GM21786 (cell line): Measurements from ENCODE around the gene CLIC2.
A peak's percentile ranks its signal among the peaks of the same experiment; 100 is the strongest.
"Not testable (repeated sequence)": the region's sequence is repeated elsewhere in the genome, so short reads cannot be mapped to it uniquely, and the experiment has no call there.

Experiments
- ATAC-seq: cut with Tn5 transposase; IDR thresholded peaks from one replicate; pipeline ENCODE4 v1.9.1; 2021; ENCODE audit not compliant: unreplicated experiment

The CLIC2 gene

DNA sequence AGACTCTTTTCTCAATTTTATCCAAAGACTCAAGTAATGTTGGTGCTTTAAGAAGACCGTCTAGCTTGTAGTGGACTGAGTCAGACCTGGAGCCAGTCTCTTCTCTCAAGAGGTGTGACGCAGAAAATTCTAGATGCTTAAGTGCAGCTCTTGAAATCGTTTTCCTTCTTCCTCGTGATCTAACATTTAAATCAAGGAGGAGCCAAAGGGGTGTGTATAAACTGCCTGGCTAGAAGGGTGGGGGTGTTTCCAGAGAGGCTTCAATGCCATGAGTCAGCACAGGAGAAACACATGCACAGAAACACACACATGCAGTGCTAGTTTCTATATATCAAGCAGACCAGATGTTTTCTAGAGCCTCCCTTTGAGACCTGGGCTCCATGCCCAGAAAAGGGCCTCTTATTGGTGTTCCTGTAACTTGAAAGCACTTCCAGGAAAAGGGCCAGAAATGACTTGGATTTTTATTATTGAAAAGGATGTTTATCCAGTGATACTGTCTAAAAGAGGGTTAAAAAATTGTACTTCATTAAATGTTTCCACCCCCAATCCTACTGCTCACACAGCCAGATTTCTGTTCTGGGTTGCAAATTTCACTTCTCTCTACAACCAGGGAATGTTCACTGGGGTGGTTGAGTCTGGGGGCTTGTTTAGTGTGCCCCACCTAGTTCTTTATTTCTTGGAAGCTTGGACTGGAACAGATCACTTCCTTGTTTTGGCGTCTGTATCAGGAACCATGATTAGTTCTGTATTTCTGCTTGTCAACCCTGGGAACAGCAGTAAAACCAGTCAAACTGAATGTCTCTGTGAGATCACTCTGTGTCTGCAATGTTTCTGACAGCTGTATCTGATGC, at the start of gene CLIC2:
CLIC2 (minus strand) TSS at position 129 of the 851 bp plus-strand sequence. CDS start 187 bp downstream, outside the sequence.
- ATAC-seq, result peak; percentile 69

DNA sequence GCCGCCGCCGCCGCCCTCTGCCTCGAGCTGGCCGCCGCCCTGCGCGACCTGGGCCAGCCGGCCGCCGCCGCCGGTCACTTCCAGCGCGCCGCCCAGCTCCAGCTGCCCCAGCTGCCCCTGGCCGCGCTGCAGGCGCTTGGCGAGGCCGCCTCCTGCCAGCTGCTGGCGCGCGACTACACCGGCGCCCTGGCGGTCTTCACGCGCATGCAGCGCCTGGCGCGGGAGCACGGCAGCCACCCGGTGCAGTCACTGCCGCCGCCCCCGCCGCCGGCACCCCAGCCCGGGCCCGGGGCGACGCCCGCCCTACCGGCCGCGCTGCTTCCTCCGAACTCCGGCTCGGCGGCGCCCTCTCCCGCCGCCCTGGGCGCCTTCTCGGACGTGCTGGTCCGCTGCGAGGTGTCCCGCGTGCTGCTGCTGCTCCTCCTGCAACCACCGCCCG, 48.1 kb upstream of the CLIC2 start:
- peak; percentile 50 for ATAC-seq

DNA sequence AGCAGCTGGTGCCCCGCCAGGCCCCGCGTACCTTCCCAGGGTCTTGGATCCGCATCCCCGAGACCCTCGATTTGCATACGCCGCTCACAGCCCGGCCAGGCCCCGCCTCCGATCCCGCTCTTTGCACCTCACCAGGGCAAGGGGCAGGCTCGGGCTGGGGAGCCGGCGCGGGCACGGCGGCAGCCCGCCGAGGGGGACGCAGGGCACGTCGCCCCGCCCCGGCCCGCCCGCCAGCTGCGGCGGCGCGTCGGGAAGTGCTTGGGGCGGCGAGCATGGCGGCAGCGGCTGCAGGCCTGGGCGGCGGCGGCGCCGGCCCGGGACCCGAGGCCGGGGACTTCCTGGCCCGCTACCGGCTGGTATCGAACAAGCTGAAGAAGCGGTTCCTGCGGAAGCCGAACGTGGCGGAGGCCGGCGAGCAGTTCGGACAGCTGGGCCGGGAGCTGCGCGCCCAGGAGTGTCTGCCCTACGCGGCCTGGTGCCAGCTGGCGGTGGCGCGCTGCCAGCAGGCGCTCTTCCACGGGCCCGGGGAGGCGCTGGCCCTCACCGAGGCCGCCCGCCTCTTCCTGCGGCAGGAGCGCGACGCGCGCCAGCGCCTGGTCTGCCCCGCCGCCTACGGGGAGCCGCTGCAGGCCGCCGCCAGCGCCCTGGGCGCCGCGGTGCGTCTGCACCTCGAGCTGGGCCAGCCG, 47.6 kb upstream of the CLIC2 start, which contains the start of gene F8A2:
F8A2 (plus strand) TSS at position 253 of the 686 bp plus-strand sequence; CDS start at position 273, 20 bp downstream.
- peak; percentile 78 for ATAC-seq

DNA sequence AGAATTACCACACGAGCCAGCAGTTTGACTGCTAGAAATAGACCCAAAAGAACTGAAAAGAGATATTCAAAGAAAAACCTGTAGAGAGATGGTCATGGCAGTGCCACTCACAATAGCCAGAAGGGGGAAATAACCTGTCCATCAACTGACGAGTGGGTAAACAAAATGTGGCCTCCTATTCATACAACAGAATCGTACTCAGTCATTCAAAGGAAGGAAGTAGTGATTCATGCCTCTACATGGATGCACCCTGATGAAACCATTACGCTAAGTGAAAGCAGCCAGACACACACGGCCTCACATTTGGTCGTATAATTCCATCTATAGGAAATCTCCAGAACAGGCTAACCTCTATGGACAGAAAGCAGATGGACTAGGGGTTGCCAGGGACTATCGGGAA, 45.4 kb upstream of the CLIC2 start:
- not testable (repeated sequence) for ATAC-seq

DNA sequence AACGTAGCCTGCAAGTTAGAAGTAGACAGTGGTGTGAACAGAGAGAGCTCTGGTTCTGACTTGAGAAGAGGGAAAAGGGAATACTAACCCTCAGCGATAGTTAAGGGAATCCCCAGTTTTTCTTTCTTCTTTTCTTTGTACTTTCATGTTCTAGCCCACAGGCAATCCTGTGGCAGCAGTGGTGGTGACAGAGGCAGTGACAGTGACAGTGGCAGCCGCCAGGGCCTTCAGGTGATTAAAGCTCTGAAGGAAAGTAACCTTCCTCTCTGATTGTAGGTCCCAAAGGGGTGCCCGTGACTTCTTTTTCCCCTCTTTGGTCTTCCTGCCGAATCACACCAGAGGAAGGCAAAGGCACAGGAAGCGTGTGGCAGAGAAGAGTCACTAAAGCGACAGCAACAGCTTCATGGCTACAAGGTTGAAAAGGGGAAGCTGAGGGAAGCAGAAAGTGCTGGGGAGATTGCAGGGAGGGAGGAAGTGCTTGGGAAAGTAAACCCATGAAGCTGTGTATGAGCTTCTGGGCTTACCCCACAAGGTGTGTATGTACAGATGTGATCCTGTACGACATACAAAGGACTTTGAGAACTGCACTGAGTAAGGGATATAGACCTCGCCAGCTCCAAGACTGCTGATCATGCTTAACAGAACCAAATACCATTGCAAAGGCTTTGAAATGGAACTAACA, 39.5 kb upstream of the CLIC2 start:
- ATAC-seq, result peak; percentile 63

DNA sequence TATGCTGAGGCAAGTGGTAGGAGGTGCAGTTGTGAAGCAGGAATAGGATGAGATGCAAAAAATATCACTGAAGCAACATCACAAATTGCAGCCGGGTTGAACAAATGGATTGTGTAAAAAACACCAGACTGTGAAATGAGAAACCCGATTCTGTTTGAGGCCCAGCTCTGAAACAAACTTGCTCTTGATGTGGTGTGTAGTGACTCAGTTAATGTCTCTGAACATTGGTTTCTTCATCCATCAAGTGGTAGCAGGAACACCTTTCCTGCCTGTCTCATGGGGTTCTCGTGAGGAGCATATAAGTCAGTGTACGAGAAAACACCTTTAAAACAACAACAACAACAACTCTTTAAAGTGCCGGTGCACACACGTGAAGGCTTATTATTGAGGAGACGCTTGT, 29.3 kb upstream of the CLIC2 start:
- ATAC-seq, result not testable (repeated sequence)

DNA sequence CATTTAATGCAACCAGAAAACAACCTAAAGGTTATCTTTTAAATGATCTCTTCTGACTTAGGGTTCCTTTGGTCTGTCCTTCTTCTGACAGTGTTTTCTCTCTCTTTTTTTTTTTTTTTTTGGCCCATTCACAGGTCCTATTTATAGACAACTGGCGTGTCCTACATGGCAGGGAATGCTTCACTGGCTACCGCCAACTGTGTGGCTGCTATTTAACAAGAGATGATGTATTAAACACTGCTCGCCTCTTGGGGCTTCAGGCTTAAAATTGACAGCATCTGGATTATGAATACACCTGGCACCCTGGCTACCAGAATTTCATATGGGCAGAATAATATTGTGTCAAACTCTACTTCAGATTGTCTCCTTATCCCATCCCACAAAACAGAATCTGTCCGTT, 15.0 kb upstream of the CLIC2 start:
- not testable (repeated sequence) for ATAC-seq

DNA sequence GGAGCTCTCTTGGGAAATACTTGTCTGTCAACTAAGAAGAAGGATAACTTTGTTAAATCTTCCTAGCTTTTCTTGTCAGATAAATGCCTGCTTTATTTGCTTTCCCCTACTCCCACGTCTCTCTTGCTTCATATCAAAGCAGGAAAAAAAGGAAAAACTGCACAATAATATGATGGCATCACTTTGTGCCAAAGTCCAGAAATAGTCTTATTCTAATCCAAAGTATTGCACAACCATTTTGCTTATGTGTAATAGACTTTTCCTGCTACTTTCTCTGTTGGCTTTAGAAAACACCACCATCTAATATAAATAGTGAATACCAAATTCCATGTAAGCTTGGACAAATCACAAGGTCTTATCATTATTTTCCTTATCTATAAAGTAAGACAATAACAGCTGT, 11.3 kb upstream of the CLIC2 start:
- ATAC-seq, result not testable (repeated sequence)

DNA sequence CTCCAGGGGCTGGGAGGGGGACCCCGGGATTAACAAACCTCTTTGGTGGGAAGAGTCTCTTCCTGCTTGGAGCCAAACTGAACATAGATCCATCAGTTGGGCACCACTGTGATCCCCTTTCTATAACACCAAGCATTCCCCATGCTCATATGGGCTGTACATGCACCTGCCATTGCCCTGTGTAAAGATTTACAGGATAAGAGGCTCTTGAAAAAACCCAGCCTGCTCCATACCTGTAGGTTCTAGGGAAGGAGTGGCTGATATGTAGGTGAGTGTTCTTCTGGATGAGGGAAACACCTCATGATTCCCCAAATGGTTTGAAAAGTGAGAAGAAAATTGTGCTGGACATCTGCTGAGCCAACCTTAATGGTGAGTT, 911 bp upstream of the CLIC2 start:
- ATAC-seq, result not testable (repeated sequence)

DNA sequence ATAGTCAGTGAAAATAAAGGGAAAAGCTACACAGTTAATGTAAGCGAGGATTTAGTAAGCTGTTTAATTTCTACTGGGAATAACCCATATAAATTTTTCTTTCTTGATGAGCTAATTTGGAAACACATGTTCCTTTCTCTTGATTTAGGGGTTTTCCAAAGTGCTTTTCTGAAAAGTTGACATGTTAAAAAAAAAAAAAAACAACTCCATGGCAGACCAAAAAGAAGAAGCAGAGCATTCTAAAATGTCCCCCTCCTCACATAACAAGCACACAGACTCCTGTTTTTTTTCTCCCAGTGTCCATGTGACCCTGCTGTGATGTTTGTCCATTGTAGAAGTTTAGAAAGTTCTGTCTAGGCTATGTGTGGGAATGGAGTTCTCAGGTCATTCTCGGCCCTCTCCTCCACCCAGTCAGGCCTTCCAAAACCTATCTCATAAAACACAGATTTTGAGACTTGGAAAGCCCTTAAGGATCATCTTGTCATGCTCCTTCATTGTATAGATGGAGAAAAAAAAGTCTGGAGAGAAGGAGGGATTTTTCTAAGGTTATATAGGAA, 792 bp downstream of the CLIC2 start:
- no peak for ATAC-seq

DNA sequence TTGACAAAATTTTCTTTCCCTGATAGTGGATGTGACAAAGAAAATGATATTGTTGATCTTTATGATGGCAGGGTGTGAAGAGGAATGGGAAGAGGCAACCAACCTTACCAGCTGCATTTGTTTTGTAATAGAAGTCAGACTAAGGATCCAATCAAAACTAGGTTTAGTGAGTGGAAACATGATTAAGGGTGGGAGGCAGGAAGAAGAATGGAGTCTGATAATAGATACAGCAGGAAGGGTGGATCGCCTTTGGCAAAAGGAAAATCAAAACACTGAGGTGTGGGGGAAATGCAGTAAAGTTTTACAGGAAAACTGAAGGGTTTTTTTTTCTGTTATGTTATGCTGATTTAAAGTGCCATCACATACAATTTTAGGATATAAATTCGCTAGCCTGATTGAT, 3.4 kb downstream of the CLIC2 start:
- no peak for ATAC-seq

DNA sequence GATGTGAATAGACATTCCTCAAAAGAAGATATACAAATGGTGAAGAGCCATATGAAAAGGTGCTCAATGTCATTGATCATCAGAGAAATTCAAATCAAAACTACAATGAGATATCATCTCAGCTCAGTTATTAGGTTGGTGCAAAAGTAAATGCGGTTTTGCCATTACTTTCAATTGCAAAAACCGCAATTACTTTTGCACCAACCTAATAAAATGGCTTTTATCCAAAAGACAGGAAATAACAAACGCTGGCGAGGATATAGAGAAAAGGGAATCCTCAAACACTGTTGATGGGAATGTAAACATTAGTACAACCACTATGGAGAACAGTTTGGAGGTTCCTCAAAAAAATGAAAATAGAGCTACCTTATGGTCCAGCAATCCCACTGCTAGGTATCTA, 5.1 kb downstream of the CLIC2 start:
- ATAC-seq, result no peak

DNA sequence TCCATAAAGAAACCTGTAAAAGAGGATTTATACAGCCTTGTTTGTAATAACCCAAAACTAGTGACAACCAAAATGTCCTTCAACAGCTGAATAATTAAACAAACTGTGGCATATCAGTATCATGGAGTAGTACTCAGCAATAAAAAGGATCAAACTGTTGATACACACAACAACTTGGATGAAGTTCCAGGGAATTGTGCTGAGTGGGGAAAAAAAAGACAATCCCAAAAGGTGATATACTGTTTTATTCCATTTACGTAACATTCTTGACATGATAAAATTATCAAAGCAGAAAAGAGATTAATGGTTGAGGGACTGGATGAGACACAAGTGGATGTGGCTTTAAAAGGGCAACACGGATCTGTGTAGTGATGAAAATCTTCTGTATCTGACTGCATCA, 7.8 kb downstream of the CLIC2 start:
- no peak for ATAC-seq

DNA sequence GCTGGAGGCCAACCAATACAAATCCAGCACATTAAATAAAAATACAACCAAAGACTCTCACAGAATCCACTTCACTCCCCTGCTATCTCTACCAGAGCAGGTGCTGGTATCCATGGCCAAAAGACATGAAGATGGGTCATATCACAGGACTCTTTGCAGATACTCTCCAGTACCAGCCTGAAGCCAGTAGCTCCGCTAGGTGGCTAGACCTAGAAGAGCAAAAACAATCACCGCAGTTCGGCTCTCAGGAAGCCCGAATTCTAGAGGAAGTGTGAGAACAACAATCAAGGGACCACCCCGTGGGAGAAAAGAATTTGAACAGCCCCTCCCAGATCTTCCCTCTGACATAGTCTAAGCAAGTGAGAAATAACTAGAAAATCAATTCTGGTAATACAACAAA, 20.2 kb downstream of the CLIC2 start:
- ATAC-seq, result no peak

DNA sequence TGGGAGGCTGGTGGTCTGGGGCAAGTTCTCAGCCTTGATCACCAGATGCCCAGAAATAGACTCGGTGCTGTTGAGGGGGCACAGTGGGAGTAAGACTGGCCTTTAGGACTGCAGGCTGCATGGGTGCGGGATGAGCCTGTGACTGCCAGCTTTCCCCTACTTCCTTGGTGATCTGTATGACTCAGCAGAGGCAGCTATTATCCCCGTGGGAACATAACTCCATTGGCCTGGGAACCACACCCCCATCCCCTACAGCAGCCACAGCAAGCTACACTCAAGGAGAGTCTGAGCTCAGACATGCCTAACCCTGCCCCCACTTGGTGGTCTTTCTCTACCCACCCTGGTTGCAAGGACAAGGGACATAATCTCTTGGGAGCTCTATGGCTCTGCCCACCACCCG, 20.6 kb downstream of the CLIC2 start:
- ATAC-seq, result no peak

DNA sequence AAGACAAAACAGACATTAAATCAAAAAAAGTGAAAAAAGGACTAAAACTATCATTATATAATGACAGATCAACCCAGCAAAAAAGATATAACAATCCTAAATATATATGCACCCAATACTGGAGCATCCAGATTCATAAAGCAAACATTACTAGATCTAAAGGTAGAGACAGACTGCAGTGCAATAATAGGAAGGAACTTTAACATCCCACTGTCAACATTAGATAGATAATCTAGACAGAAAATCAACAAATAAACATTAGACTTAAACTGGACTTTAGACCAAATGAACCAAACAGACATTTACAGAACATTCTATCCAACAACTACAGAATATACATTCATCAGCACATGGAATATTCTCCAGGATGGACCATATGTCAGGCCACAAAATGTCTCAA, 40.6 kb downstream of the CLIC2 start:
- no peak for ATAC-seq

DNA sequence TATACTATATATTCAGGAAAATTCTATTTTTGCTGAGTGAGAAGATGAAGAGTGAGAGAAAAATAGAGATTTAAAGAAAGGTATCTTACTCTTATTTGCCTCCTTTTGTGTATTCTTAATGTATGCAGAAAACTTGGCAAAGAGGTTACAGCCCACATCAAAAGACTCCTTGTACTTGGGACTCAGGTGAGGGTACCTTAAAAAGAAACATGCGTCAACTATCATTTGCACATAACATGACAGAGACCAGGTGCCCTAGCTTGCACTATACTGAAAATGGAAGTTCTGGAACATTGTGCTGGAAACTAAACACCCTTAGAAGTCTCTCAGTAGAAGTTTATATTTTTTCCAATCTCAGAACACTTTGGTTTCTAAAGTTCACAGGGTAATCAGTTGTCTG, 54.5 kb downstream of the CLIC2 start:
- ATAC-seq, result no peak

DNA sequence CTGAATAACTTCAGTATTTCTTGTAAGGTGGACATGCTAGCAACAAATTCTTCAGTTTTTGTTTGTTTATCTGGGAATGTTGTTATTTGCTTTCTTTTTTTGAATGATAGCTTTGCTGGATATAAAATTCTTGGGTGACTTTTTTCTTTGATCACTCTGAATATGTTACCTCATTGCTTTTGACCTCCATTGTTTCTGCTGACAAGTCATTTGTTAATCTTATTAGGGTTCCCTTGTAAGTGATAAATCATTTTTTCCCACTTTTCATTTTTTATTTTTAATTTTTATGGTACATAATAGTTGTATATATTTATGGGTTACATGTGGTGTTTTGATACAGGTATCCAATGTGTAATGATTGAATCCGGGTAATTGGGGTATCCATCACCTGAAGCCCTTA, 63.4 kb downstream of the CLIC2 start:
- ATAC-seq, result no peak

DNA sequence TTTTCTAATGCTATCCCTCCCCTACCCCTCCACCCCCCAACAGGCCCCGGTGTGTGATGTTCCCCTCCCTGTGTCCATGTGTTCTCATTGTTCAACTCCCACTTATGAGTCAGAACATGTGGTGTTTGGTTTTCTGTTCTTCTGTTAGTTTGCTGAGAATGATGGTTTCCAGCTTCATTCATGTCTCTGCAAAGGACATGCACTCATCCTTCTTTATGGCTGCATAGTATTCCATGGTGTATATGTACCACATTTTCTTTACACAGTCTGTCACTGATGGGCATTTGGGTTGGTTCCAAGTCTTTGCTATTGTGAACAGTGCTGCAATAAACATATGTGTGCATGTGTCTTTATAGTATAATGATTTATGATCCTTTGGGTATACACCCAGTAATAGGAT, 66.4 kb downstream of the CLIC2 start:
- not testable (repeated sequence) for ATAC-seq

DNA sequence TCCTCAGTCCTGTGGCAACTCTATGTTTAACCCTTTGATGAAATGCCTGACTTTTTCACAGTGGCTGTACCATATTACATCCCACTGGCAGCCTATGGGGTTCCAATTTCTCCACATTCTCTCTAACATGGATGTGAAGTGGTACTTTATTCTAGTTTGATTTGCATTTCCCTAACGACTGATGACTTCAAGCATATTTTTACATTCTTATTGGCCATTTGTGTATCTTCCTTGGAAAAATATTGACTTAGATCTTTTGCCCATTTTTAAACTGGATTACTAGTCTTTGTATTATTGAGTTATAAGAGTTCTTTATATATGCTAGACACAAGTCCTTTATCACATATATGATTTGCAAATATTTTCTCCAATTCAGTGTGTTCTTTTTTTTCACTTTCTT, 68.0 kb downstream of the CLIC2 start:
- ATAC-seq, result no peak
